Progenitor cell of endocrine pancreas (in vitro differentiated cells): ENCODE data around the gene FBF1. TPM values are rescaled to one million over a fixed set of nuclear protein-coding genes. Genes with fewer than 3 reads are reported as not detected.

ENCODE experiments used
- DNase-seq: peaks from one replicate; pipeline ENCODE4 v3.0.0; 2021; ENCODE audit warnings: low spot score; ENCODE audit not compliant: unreplicated experiment
- H3K27ac Mint-ChIP-seq: 2 replicates; pipeline ENCODE4 v1.8.0; 2021; ENCODE audit warnings: mild to moderate bottlenecking, moderate library complexity, mixed read lengths
- H3K27me3 Mint-ChIP-seq: 2 replicates; pipeline ENCODE4 v1.8.0; 2021; ENCODE audit warnings: mixed read lengths
- H3K36me3 Mint-ChIP-seq: 2 replicates; pipeline ENCODE4 v1.8.0; 2022; ENCODE audit warnings: mixed read lengths; ENCODE audit not compliant: insufficient read depth
- H3K4me1 Mint-ChIP-seq: 2 replicates; pipeline ENCODE4 v1.8.0; 2021; ENCODE audit warnings: low read depth, mixed read lengths
- H3K4me3 Mint-ChIP-seq: 2 replicates; pipeline ENCODE4 v1.8.0; 2021; ENCODE audit warnings: low read depth, mild to moderate bottlenecking, moderate library complexity, mixed read lengths
- H3K9me3 Mint-ChIP-seq: 2 replicates; pipeline ENCODE4 v1.8.0; 2021; ENCODE audit warnings: low read depth, mixed read lengths
- CTCF ChIP-seq: fragments of 200-600 bp; sonication (generic); IDR thresholded peaks from one replicate; pipeline ENCODE4 v1.5.0; 2021; ENCODE audit warnings: antibody characterized with exemption, mild to moderate bottlenecking; ENCODE audit not compliant: unreplicated experiment
- total RNA-seq: library from RNA; stranded (reverse); gene quantifications from 2 replicates; pipeline ENCODE4 v1.2.1, GENCODE V29; 2021

Gene FBF1
- total RNA-seq, 1 donor from 2014 or later: 29.9 TPM

- Mint-ChIP-seq H3K36me3 (peaks cover 19% of the 10 kb centered on the region), H3K4me3 (peak overlapping the region; percentile 21)
These were observed 1.6 kb upstream of the FBF1 start for GRCh38 chr17:75942473-75942872.

DNA sequence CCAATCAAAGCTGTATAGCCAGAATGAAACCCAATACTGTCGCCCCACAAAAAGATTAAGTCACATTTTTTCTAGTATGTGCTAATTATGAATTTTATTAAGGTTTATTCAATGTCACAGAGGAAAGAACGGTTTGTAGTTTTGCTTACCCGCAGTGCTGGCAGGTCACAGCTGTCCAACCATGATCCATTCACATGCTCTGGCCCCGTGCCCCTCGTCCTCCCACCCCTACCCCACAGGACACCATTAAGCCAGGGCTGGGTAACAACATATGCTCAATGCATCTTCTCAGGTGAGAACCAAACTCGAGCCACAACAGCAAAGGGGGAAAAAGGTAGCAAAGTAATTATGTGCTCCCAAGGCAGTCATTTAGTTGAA, 589 bp upstream of the FBF1 start:
- peak overlapping the region; percentile 89 for H3K4me3 Mint-ChIP-seq
- H3K27me3 Mint-ChIP-seq: no peaks in the 10 kb centered on the region
- DNase-seq: no peak
- no peaks in the 10 kb centered on the region for H3K9me3 Mint-ChIP-seq
- peaks cover 15% of the 10 kb centered on the region for H3K36me3 Mint-ChIP-seq
- peaks cover 12% of the 10 kb centered on the region for H3K4me1 Mint-ChIP-seq
- H3K27ac Mint-ChIP-seq: peak overlapping the region; percentile 65
- no peak for TF ChIP-seq CTCF

More at GRCh38 chr17:75942473-75942872, 1.6 kb upstream of the FBF1 start:
- peak overlapping the region; percentile 29 for H3K27ac Mint-ChIP-seq
- TF ChIP-seq CTCF: no peak
- peaks cover 12% of the 10 kb centered on the region for H3K4me1 Mint-ChIP-seq
- no peaks in the 10 kb centered on the region for H3K9me3 Mint-ChIP-seq
- DNase-seq: no peak
- H3K27me3 Mint-ChIP-seq: no peaks in the 10 kb centered on the region

GRCh38 chr17:75937652-75938051, 3.2 kb downstream of the FBF1 start:
- no peak overlapping the region for H3K4me3 Mint-ChIP-seq
- no peak overlapping the region for H3K27ac Mint-ChIP-seq
- peaks cover 7% of the 10 kb centered on the region for H3K4me1 Mint-ChIP-seq
- DNase-seq: no peak
- no peaks in the 10 kb centered on the region for H3K27me3 Mint-ChIP-seq
- peaks cover 4% of the 10 kb centered on the region for H3K36me3 Mint-ChIP-seq
- TF ChIP-seq CTCF: no peak
- no peaks in the 10 kb centered on the region for H3K9me3 Mint-ChIP-seq

DNA sequence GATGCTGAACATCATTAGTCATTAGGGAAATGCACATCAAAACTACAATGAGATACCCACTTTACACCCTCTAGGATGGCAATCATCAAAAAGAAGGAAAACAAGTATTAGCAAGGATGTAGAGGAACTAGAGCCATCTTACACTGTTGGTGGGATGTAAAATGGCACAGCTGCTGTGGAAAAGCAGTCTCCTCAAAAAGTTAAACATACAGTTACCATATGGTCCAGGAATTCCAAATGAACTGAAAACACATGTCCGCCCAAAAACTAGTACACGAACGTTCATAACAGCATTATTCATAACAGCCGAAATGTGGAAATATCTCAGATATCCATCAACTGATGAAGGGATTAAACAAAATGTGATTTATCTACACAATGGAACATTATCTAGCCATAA, 7.0 kb downstream of the FBF1 start:
- H3K27me3 Mint-ChIP-seq: no peaks in the 10 kb centered on the region
- H3K27ac Mint-ChIP-seq: no peak overlapping the region
- no peaks in the 10 kb centered on the region for H3K9me3 Mint-ChIP-seq
- no peaks in the 10 kb centered on the region for H3K4me1 Mint-ChIP-seq
- peaks cover 1% of the 10 kb centered on the region for H3K36me3 Mint-ChIP-seq
- DNase-seq: no peak
- TF ChIP-seq CTCF: no peak
- H3K4me3 Mint-ChIP-seq: no peak overlapping the region

DNA sequence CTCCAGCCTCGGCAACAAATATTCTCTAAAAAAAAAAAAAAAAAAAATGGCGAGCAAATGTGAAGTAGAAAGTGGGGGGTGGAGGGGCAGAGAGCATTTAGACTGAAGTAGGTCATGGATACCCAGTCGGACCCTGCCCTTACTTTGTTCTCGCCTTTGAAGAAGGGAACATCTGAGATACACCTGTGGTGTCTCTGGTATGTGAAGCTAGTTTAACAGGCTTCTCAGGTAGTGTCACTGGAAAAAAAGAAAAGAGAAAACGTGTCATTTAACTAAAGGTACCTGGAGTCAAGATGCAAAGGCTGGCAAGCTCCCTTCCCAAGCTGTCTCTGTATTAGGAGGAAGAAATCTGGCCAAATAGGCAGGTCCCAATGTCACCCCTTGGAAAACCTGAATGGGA, 8.0 kb downstream of the FBF1 start:
- H3K4me1 Mint-ChIP-seq: no peaks in the 10 kb centered on the region
- no peak for TF ChIP-seq CTCF

More for the DNA sequence above, 8.0 kb downstream of the FBF1 start:
- Mint-ChIP-seq H3K4me3 (no peak overlapping the region), H3K27me3 (no peaks in the 10 kb centered on the region), H3K36me3 (peaks cover 1% of the 10 kb centered on the region), H3K27ac (no peak overlapping the region), H3K9me3 (no peaks in the 10 kb centered on the region)
- DNase-seq: no peak
